H1 (cell line): Measurements from ENCODE around the gene ASTN1. TPM values are rescaled to one million over a fixed set of nuclear protein-coding genes. Genes with fewer than 3 reads are reported as not detected.

Experiments used
- BCL11A ChIP-seq, 2 experiments: IDR thresholded peaks; one replicate each; pipeline ENCODE4 v1.6.1; 2011; ENCODE audit warnings: low read depth in 2 of 2, low read length in 2 of 2, mild to moderate bottlenecking in 2 of 2
- CEBPB ChIP-seq: IDR thresholded peaks from 2 replicates; pipeline ENCODE4 v1.6.1; 2012; ENCODE audit warnings: low read depth, low read length
- CHD1 ChIP-seq: IDR thresholded peaks from 2 replicates; pipeline ENCODE4 v1.6.1; 2012; ENCODE audit warnings: low read depth, low read length, improper control_type of control experiment
- CREB1 ChIP-seq: IDR thresholded peaks from 2 replicates; pipeline ENCODE4 v1.6.1; 2012; ENCODE audit warnings: inconsistent platforms
- EP300 ChIP-seq, 2 experiments: IDR thresholded peaks; 1 replicate in 1 of 2; 2 replicates in 1 of 2; pipeline ENCODE4 v1.6.1; 2011 to 2012; ENCODE audit warnings: low read depth in 2 of 2, low read length in 2 of 2, mild to moderate bottlenecking in 2 of 2, borderline replicate concordance in 1 of 2, inconsistent platforms in 1 of 2, moderate library complexity in 1 of 2
- EZH2 ChIP-seq: fragments of 200-600 bp; sonication (generic); IDR thresholded peaks from 2 replicates; pipeline ENCODE4 v1.7.1; 2012; ENCODE audit warnings: low read depth, mild to moderate bottlenecking, moderate library complexity, low read length, inconsistent platforms; ENCODE audit not compliant: severe bottlenecking
- FOSL1 ChIP-seq: IDR thresholded peaks from 2 replicates; pipeline ENCODE4 v1.6.1; 2011; ENCODE audit warnings: mild to moderate bottlenecking, low read depth, low read length, moderate library complexity; ENCODE audit not compliant: insufficient read depth
- HDAC6 ChIP-seq: IDR thresholded peaks from one replicate; pipeline ENCODE4 v1.7.1; 2012; ENCODE audit warnings: low read depth, mild to moderate bottlenecking, inconsistent platforms, low read length, moderate library complexity
- JUN ChIP-seq: IDR thresholded peaks from 2 replicates; pipeline ENCODE4 v1.6.1; 2011; ENCODE audit warnings: low read depth, mild to moderate bottlenecking, improper control_type of control experiment, low read length
- JUND ChIP-seq: IDR thresholded peaks from 2 replicates; pipeline ENCODE4 v1.6.1; 2011; ENCODE audit warnings: mild to moderate bottlenecking, improper control_type of control experiment, low read length
- KDM1A ChIP-seq: fragments of 200-600, 300-600 bp; sonication (generic); IDR thresholded peaks from 2 replicates; pipeline ENCODE4 v1.7.1; 2016; ENCODE audit warnings: mild to moderate bottlenecking, low read length, borderline replicate concordance
- KDM4A ChIP-seq: IDR thresholded peaks from one replicate; pipeline ENCODE4 v1.7.1; 2012; ENCODE audit warnings: low read depth, mild to moderate bottlenecking, moderate library complexity, low read length, inconsistent platforms; ENCODE audit not compliant: severe bottlenecking
- MAFK ChIP-seq: IDR thresholded peaks from 2 replicates; pipeline ENCODE4 v1.6.1; 2012; ENCODE audit warnings: low read depth, mild to moderate bottlenecking, improper control_type of control experiment, low read length
- MAX ChIP-seq: IDR thresholded peaks from 2 replicates; pipeline ENCODE4 v1.6.1; 2012; ENCODE audit warnings: inconsistent platforms
- NANOG ChIP-seq: IDR thresholded peaks from 2 replicates; pipeline ENCODE4 v1.6.1; 2011; ENCODE audit warnings: low read length, low read depth, mild to moderate bottlenecking, inconsistent platforms; ENCODE audit not compliant: insufficient read depth, poor library complexity, severe bottlenecking
- PHF8 ChIP-seq: fragments of 200-600 bp; sonication (generic); conservative IDR thresholded peaks from 2 replicates; pipeline ENCODE4 v1.7.1; 2012; ENCODE audit warnings: low read depth, mild to moderate bottlenecking, inconsistent platforms, low read length, moderate library complexity
- POLR2A ChIP-seq, 2 experiments: IDR thresholded peaks; 1 replicate in 1 of 2; 2 replicates in 1 of 2; pipeline ENCODE4 v1.6.1; 2011; ENCODE audit warnings: low read depth in 2 of 2, low read length in 2 of 2, mild to moderate bottlenecking in 2 of 2; ENCODE audit errors: control extremely low read depth in 1 of 2
- RXRA ChIP-seq: IDR thresholded peaks from 2 replicates; pipeline ENCODE4 v1.6.1; 2011; ENCODE audit warnings: low read depth, mild to moderate bottlenecking, low read length, moderate library complexity; ENCODE audit not compliant: insufficient read depth
- SAP30 ChIP-seq: fragments of 300-600 bp; sonication (generic); IDR thresholded peaks from 2 replicates; pipeline ENCODE4 v1.7.1; 2012; ENCODE audit warnings: low read length, moderate library complexity, mild to moderate bottlenecking, inconsistent platforms; ENCODE audit not compliant: insufficient read depth, insufficient replicate concordance
- SIRT6 ChIP-seq: IDR thresholded peaks from one replicate; pipeline ENCODE4 v1.7.1; 2012; ENCODE audit warnings: low read length, inconsistent platforms
- SP2 ChIP-seq: IDR thresholded peaks from 2 replicates; pipeline ENCODE4 v1.6.1; 2012; ENCODE audit warnings: mild to moderate bottlenecking, low read length, inconsistent platforms
- TAF1 ChIP-seq: IDR thresholded peaks from 2 replicates; pipeline ENCODE4 v1.6.1; 2011; ENCODE audit warnings: mild to moderate bottlenecking, low read depth, low read length
- TCF12 ChIP-seq: IDR thresholded peaks from 2 replicates; pipeline ENCODE4 v1.6.1; 2011; ENCODE audit warnings: low read depth, mild to moderate bottlenecking, low read length
- polyA plus RNA-seq, 7 experiments: library from polyadenylated mRNA; depleted of rRNA in 3 of 7; stranded (reverse) in 5 of 7; unstranded in 2 of 7; fragments of >200 nt in 5 of 7; fragments of 200-250 nt in 2 of 7; gene quantifications; 1 replicate in 5 of 7; 2 replicates in 1 of 7; 4 replicates in 1 of 7; pipeline versions ENCODE4 v1.2.1 to v1.2.3, GENCODE V29; 2011 to 2013; ENCODE audit warnings: missing spikeins in 2 of 7, mixed read lengths in 2 of 7
- total RNA-seq: library from RNA; stranded (reverse); fragmentation: NEBNext Ultra II Directional; extraction: Animal tissue kit (Norgen Biotek cat#: 25700); gene quantifications from 2 replicates; pipeline ENCODE4 v1.2.1, GENCODE V29; 2021
- TF ChIP-seq, protein P1 (sequence below), 3 experiments: IDR thresholded peaks; 1 replicate in 2 of 3; 2 replicates in 1 of 3; pipeline versions ENCODE4 v1.5.1 to v1.6.1; 2011; ENCODE audit warnings: low read length in 3 of 3, mild to moderate bottlenecking in 3 of 3, inconsistent platforms in 2 of 3, low read depth in 1 of 3, moderate library complexity in 1 of 3; ENCODE audit not compliant: insufficient read depth in 1 of 3; ENCODE audit errors: control extremely low read depth in 1 of 3

ASTN1 gene
- total and polyA plus RNA-seq, 2 of the 8 experiments (the other 6 are each of a cell fraction or from before 2014, with no cell fraction given): 2.9 to 4.1 TPM

GRCh38 chr1:177044390-177044789 is 120.1 kb downstream of the ASTN1 start (continued):
- TF ChIP-seq NANOG (no peak), POLR2A (IDR thresholded peaks at IDR 0.05; ENCODE audit: control extremely low read depth in 1 of 2, low read depth in 2 of 2, low read length in 2 of 2) (no peak), KDM4A (no peak), SIRT6 (no peak), RXRA (no peak), KDM1A (peak; percentile 33; the same call in 1 of the 2 replicates), TCF12 (0 out of 2 replicates have a peak, but pooled peaks have one; percentile 22), MAX (peak; percentile 69), SAP30 (no peak), HDAC6 (no peak), CHD1 (no peak), EP300 (IDR thresholded peaks at IDR 0.05; ENCODE audit: borderline replicate concordance in 1 of 2, low read depth in 2 of 2, low read length in 2 of 2) (peak in 1 of 2 experiments; percentile 48; a peak in 1 of 3 replicates), EZH2 (no peak), PHF8 (no peak), MAFK (no peak), CEBPB (peak; percentile 19; the same call in 1 of the 2 replicates), JUND (no peak), BCL11A (IDR thresholded peaks at IDR 0.05; ENCODE audit: low read depth in 2 of 2, low read length in 2 of 2) (no peak), SP2 (no peak), TAF1 (no peak), FOSL1 (no peak), CREB1 (no peak), JUN (no peak)
- TF ChIP-seq, protein P1, sequence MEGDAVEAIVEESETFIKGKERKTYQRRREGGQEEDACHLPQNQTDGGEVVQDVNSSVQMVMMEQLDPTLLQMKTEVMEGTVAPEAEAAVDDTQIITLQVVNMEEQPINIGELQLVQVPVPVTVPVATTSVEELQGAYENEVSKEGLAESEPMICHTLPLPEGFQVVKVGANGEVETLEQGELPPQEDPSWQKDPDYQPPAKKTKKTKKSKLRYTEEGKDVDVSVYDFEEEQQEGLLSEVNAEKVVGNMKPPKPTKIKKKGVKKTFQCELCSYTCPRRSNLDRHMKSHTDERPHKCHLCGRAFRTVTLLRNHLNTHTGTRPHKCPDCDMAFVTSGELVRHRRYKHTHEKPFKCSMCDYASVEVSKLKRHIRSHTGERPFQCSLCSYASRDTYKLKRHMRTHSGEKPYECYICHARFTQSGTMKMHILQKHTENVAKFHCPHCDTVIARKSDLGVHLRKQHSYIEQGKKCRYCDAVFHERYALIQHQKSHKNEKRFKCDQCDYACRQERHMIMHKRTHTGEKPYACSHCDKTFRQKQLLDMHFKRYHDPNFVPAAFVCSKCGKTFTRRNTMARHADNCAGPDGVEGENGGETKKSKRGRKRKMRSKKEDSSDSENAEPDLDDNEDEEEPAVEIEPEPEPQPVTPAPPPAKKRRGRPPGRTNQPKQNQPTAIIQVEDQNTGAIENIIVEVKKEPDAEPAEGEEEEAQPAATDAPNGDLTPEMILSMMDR (IDR thresholded peaks at IDR 0.05; ENCODE audit: control extremely low read depth in 1 of 3, insufficient read depth in 1 of 3, low read depth in 1 of 3, low read length in 3 of 3): no peak
